ENCODE measurements around the gene ABCC1.

GRCh38 chr16:16141784-16142396 is 192.5 kb downstream of the ABCC1 start:
- no peak for TF ChIP-seq POLR2A (IDR thresholded peaks at IDR 0.05; ENCODE audit: low read length)
- TF ChIP-seq GATA1 (IDR thresholded peaks at IDR 0.05; ENCODE audit: low read depth, low read length): no peak
